Measurements from ENCODE around the gene CCSER1. TPM values are rescaled to one million over a fixed set of nuclear protein-coding genes. Genes with fewer than 3 reads are reported as not detected.
"Not testable (repeated sequence)": the region's sequence is repeated elsewhere in the genome, so short reads cannot be mapped to it uniquely, and the experiment has no call there.

Gene CCSER1
- total and polyA plus RNA-seq, 2 experiments from 2014 or later, result not detected

DNA sequence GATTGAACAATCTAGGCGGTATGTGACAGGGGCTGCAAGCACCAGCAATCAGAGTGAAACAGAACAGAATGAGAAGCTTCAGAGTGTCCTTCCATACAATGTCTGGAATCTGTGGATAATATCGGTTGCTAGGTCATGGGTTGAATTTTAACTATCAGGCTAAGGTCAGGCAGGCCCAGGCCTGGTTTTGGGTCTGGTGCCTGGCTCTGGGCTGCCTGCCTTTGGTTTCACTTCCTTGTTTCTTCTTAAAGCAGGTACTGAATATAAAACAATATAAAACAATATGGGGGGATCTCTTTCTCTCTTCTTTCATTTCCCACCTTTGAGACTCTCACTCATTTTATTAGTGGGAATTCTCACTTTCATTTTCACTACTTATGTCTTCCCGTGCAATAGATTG, 962.0 kb downstream of the CCSER1 start:
- Histone ChIP-seq H3K9ac (no peak overlapping the region), H2AFZ (no peak overlapping the region), H4K20me1 (ENCODE audit: insufficient read depth) (no peaks in the 10 kb centered on the region), H3K4me2 (ENCODE audit: unreplicated experiment) (no peak overlapping the region), H3K27me3 (replicated peaks; ENCODE audit: insufficient read depth) (no peaks in the 10 kb centered on the region), H3F3A (ENCODE audit: insufficient read depth) (no peaks in the 10 kb centered on the region), H3K27ac (no peak overlapping the region), H3K79me2 (ENCODE audit: insufficient read depth) (no peaks in the 10 kb centered on the region), H3K9me3 (ENCODE audit: low read depth) (no peaks in the 10 kb centered on the region), H3K36me3 (ENCODE audit: low read depth) (no peaks in the 10 kb centered on the region), H3K4me3 (no peak overlapping the region), H3K9me2 (ENCODE audit: insufficient read depth) (no peaks in the 10 kb centered on the region), H3K4me1 (ENCODE audit: insufficient read depth) (no peaks in the 10 kb centered on the region)
- 25 to 28% methylated on average over 3 of the region's 3 CpGs for WGBS, 2 experiments (ENCODE audit: low coverage in 1 of 2, low lambda C conversion rate in 2 of 2, missing lambda C conversion rate in 2 of 2)
- no peak for TF ChIP-seq EZH2 (IDR thresholded peaks at IDR 0.05; ENCODE audit: insufficient read depth, poor library complexity, severe bottlenecking)
- no peak for TF ChIP-seq EZH2phosphoT487 (IDR thresholded peaks at IDR 0.05; ENCODE audit: insufficient read depth, low read depth)
- in situ Hi-C loops (cut with MboI), result no loop called here
- DNase-seq, result no peak

DNA sequence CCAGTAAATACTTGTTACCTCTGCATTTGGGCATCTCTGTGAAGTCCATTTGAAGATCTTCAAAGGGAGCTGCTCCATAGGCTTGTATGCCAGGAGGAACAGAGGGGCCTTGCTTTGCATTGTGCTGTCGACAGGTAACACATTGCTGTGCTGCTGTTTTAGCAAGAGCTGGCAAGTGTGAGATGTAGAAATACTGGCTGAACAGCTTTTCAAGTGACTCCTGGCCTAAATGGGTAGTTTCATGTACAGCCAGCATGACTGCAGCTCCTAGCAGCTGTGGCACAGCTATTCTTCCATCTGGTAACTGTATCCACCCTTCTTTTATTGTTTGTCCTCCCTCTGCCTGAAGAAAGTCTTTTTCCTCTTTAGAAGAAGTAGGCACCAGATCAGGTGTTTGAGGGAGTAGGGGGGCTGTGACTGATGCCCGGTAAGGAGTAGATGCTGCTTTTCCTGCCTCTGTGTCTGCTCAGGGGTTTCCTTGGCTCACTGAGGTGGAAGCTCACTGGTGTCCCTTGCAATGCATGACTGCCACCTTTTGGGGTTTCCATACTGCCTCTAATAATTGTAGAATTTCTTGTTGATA, 965.3 kb downstream of the CCSER1 start:
- H2AFZ ChIP-seq, result no peak overlapping the region
- no peaks in the 10 kb centered on the region for H3K4me1 ChIP-seq (ENCODE audit: insufficient read depth)
- H3K4me3 ChIP-seq, result no peak overlapping the region
- no peak overlapping the region for H3K27ac ChIP-seq
- H3F3A ChIP-seq (ENCODE audit: insufficient read depth), result no peaks in the 10 kb centered on the region
- H3K4me2 ChIP-seq (ENCODE audit: unreplicated experiment), result no peak overlapping the region
- H3K9ac ChIP-seq, result no peak overlapping the region
- no peak for DNase-seq
- no peaks in the 10 kb centered on the region for H3K9me2 ChIP-seq (ENCODE audit: insufficient read depth)
- no peaks in the 10 kb centered on the region for H3K27me3 ChIP-seq (replicated peaks; ENCODE audit: insufficient read depth)
- H4K20me1 ChIP-seq (ENCODE audit: insufficient read depth), result no peaks in the 10 kb centered on the region
- TF ChIP-seq EZH2phosphoT487 (IDR thresholded peaks at IDR 0.05; ENCODE audit: insufficient read depth, low read depth) (no peak), EZH2 (IDR thresholded peaks at IDR 0.05; ENCODE audit: insufficient read depth, poor library complexity, severe bottlenecking) (no peak)
- WGBS, 2 experiments (ENCODE audit: low coverage in 1 of 2, low lambda C conversion rate in 2 of 2, missing lambda C conversion rate in 2 of 2), result 18 to 21% methylated on average over 2 of the region's 2 CpGs
- H3K9me3 ChIP-seq (ENCODE audit: low read depth), result no peaks in the 10 kb centered on the region
- H3K79me2 ChIP-seq (ENCODE audit: insufficient read depth), result no peaks in the 10 kb centered on the region
- in situ Hi-C loops (cut with MboI), result no loop called here
- H3K36me3 ChIP-seq (ENCODE audit: low read depth), result no peaks in the 10 kb centered on the region

DNA sequence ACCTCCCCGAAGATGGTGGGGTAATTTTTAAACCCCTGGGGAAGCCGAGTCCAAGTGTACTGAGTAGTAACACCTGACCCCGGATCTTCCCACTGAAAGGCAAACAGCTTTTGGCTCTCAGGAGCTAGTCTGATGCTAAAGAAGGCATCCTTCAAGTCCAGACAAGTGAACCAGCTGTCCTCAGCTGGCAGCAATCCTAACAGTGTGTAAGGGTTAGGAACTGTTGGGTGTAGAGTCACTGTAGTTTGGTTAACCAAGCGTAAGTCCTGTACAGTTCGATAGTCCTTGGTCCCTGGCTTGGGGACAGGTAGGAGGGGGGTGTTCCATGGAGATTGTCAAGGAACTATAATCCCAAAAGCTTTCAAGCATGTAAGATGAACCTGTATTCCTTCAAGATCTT, 967.0 kb downstream of the CCSER1 start:
- H3K36me3 ChIP-seq (ENCODE audit: low read depth); H3K9ac ChIP-seq; H3K4me3 ChIP-seq; H3K27ac ChIP-seq; H3K79me2 ChIP-seq (ENCODE audit: insufficient read depth); H2AFZ ChIP-seq; H3K4me1 ChIP-seq (ENCODE audit: insufficient read depth); H3K9me3 ChIP-seq (ENCODE audit: low read depth); DNase-seq; H3F3A ChIP-seq (ENCODE audit: insufficient read depth); H3K27me3 ChIP-seq (replicated peaks; ENCODE audit: insufficient read depth); in situ Hi-C loops (cut with MboI); H3K4me2 ChIP-seq (ENCODE audit: unreplicated experiment); H3K9me2 ChIP-seq (ENCODE audit: insufficient read depth); H4K20me1 ChIP-seq (ENCODE audit: insufficient read depth): not testable (repeated sequence)
- WGBS, 2 experiments (ENCODE audit: low coverage in 1 of 2, low lambda C conversion rate in 2 of 2, missing lambda C conversion rate in 2 of 2), result 13 to 21% methylated on average over 5 of the region's 5 CpGs

DNA sequence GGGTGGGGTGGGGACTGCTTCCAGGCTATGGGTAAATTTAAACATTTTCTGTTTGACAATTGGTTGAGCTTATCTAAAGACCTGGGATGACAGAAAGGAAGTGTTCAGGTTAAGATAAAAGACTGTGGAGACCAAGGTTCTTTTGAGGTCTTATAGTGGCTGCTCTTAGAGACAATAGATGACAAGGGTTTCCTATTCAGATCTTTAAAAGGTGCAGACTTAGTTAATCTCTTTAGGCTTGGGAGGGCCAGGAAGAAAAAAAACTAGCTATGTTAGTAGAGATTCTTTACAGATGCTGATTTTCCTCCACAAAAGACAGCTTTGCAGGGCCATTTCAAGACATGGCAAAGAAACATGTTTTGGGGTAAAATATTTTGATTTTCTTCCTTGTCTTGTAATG, 972.5 kb downstream of the CCSER1 start:
- H3K4me3 ChIP-seq, result no peak overlapping the region
- no peaks in the 10 kb centered on the region for H3K79me2 ChIP-seq (ENCODE audit: insufficient read depth)
- no peak overlapping the region for H2AFZ ChIP-seq
- no peaks in the 10 kb centered on the region for H3K9me2 ChIP-seq (ENCODE audit: insufficient read depth)
- H3K27ac ChIP-seq, result no peak overlapping the region
- H3K9me3 ChIP-seq (ENCODE audit: low read depth), result no peaks in the 10 kb centered on the region
- H3K4me1 ChIP-seq (ENCODE audit: insufficient read depth), result no peaks in the 10 kb centered on the region
- H3F3A ChIP-seq (ENCODE audit: insufficient read depth), result no peaks in the 10 kb centered on the region
- H4K20me1 ChIP-seq (ENCODE audit: insufficient read depth), result no peaks in the 10 kb centered on the region
- H3K36me3 ChIP-seq (ENCODE audit: low read depth), result no peaks in the 10 kb centered on the region
- in situ Hi-C loops (cut with MboI), result no loop called here
- TF ChIP-seq EZH2 (IDR thresholded peaks at IDR 0.05; ENCODE audit: insufficient read depth, poor library complexity, severe bottlenecking) (no peak), EZH2phosphoT487 (IDR thresholded peaks at IDR 0.05; ENCODE audit: insufficient read depth, low read depth) (no peak)
- no peak overlapping the region for H3K4me2 ChIP-seq (ENCODE audit: unreplicated experiment)
- no peaks in the 10 kb centered on the region for H3K27me3 ChIP-seq (replicated peaks; ENCODE audit: insufficient read depth)
- no peak overlapping the region for H3K9ac ChIP-seq
- no peak for DNase-seq

DNA sequence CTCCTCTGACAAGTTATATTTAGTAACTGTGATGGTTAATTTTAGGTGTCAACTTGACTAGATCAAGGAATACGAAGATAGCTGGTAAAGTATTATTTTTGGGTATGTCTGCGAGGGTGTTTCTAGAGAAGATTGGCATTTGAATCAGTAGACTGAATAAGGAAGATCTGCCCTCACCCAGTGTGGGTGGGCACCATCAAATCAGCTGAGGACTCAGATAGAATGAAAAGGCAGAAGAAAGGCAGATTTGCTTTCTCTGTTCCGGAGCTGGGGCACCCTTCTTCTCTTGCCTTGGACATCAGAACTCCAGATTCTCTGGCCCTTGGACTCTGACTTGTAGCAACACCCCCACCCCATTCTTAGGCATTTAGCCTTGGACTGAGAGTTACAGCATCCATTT, 981.6 kb downstream of the CCSER1 start:
- H2AFZ ChIP-seq, result no peak overlapping the region
- no peak overlapping the region for H3K9ac ChIP-seq
- H3K9me3 ChIP-seq (ENCODE audit: low read depth), result no peaks in the 10 kb centered on the region
- no peaks in the 10 kb centered on the region for H3K36me3 ChIP-seq (ENCODE audit: low read depth)
- H3K4me1 ChIP-seq (ENCODE audit: insufficient read depth), result no peaks in the 10 kb centered on the region
- no peak overlapping the region for H3K4me2 ChIP-seq (ENCODE audit: unreplicated experiment)
- DNase-seq, result no peak
- no peaks in the 10 kb centered on the region for H4K20me1 ChIP-seq (ENCODE audit: insufficient read depth)
- H3K79me2 ChIP-seq (ENCODE audit: insufficient read depth), result no peaks in the 10 kb centered on the region
- no peaks in the 10 kb centered on the region for H3K27me3 ChIP-seq (replicated peaks; ENCODE audit: insufficient read depth)
- no peaks in the 10 kb centered on the region for H3F3A ChIP-seq (ENCODE audit: insufficient read depth)
- no peak for TF ChIP-seq EZH2phosphoT487 (IDR thresholded peaks at IDR 0.05; ENCODE audit: insufficient read depth, low read depth)
- no peak for TF ChIP-seq EZH2 (IDR thresholded peaks at IDR 0.05; ENCODE audit: insufficient read depth, poor library complexity, severe bottlenecking)
- in situ Hi-C loops (cut with MboI), result no loop called here
- H3K4me3 ChIP-seq, result no peak overlapping the region
- 22 to 25% methylated on average over 3 of the region's 3 CpGs for WGBS, 2 experiments (ENCODE audit: low coverage in 1 of 2, low lambda C conversion rate in 2 of 2, missing lambda C conversion rate in 2 of 2)
- H3K9me2 ChIP-seq (ENCODE audit: insufficient read depth), result no peaks in the 10 kb centered on the region
- no peak overlapping the region for H3K27ac ChIP-seq

All from GM23248 (cell line).